NCI-H748 (cell line): ENCODE measurements around the gene PTPRH.
"Not testable (repeated sequence)": the region's sequence is repeated elsewhere in the genome, so short reads cannot be mapped to it uniquely, and the experiment has no call there.

Experiments used
- DNase-seq: peaks from one replicate; lab custom pipeline; 2025; ENCODE audit not compliant: unreplicated experiment; lab: John Stamatoyannopoulos, UW

PTPRH gene

DNA sequence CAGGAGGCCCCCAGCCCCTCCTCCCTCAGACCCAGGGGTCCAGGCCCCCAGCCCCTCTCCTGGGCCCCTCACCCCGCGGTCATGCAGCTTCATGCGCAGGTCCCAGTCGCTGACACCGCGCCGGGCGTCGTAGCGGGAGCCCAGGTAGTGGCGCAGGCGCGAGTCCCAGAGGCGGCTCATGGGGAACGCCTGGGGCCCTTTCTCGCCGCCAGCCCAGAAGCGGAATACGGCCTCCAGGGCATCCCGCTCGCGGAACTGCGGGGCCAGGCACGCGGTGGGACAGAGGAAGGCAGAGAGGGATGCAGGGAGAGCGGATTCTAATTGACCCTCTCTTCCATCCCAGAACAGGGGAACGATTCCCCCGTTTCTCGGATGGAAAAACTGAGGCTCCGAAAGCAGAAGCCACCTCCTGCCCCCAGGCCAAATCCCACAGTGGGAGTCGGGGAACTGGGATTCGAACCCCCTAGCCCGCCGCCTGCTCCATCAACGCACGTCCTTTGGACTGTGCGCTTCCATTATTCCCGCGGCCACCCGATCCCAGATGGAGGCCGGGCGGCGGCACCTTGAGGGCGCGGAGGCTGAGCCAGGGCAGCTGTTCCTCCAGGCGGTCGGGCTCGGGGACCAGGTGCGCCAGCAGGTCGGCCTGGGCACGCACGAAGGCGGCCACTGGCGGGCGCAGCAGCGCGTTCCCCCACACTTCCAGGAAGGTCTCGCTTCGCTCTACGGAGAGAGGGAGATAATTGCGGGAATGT, 47.6 kb downstream of the PTPRH start:
- no peak for DNase-seq

DNA sequence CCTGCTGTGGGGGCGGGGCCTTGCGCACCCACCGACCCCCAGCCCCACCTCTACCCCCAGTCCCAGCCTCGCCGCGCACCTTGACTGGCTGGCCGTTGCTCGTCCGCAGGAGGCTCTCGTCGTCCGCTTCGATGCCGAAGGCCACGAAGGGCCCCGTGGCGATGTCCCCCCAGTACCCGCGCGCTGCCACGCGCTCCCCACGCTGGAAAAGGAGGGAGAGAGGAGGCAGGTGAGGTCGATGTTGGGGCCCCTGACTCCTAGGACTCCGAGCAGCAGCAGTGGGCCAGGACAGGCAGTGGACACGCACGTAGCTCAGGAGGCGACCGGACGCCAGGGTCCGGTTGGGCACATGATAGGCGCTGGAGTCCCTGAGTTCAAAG, 48.3 kb downstream of the PTPRH start:
- DNase-seq: no peak

DNA sequence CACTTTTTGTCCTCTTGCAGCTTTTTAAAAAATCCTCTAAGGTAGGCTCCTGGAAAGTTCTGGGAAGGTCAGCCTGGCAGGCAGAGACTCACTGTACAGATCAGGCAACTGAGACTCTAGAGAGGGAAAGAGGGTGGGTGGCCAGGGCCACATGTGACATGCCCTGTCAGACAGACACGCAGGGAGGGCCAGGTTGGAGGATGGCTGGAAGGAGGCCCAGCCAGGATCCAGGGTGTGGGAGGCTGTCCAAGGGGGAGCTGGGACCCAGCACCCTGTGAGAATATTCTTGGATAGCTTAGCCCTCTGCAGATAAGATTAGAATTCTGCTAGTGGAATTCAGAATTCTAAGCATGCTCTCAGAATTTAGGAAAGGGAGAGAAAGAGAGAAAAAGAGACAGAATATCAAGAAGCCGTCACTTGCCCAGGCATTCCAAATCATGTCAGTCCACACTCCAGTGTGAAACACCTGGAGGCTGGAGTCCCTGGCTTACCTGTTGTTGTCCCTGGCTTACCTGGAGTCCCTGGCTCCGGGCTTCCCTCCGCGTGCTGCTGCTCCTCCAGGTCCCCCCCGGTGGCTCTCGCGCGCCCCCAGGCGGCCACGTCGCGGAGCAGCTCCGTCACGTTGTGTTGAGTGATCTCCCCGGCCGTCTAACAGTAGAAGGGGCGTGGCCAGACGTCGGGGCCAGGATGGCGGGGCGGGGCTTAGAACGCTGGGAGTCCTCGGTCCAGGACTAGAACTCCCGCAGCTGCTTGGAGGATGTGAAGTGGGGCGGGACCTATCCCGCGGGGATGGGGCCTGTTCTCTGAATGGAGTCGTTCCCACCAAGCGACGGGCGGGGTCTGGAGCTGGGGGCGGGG, 48.9 kb downstream of the PTPRH start:
- DNase-seq: peak; percentile 95

DNA sequence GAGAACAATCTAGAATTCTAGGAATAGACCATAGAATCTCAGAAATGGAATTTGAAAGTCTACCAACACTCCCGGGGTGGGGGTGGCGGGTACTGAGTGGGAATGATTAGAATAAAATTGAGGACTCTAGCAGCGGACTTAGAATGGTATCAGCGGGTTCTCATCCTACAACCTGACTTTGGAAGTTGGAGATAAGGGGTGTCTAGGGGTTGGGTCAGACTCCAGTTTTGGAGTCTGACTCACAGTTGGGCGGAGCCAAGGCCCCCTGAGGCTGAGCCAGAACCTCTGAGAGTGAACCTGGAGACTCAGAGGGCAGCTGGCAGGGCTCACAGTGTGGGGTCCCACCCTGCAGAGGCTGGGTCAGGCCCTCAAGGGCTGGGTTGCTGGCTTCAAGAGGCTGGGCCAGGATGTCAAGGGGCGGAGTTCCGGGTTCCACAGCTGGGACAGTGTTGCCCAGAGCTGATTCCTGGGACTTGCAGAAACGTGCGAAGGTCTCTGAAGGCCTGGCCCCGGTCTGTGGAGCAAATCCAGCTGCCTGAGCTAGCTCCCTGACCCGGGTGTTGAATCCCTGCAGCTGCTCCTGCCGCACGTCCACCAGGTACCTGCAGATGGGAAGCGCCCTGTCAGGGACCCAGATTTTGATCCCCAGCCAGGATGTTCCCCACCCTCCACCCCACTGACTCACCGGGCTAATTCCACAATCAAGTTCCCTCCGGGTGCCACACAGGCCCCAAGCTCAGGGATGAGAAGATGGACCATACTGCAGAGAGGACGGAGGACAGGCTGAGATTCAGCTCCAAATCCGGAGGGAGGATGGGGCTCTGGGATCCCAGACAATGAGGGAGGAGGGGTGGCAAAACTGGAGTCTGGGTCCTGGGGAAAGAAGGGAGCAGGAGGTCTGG, 50.2 kb downstream of the PTPRH start:
- DNase-seq: no peak

DNA sequence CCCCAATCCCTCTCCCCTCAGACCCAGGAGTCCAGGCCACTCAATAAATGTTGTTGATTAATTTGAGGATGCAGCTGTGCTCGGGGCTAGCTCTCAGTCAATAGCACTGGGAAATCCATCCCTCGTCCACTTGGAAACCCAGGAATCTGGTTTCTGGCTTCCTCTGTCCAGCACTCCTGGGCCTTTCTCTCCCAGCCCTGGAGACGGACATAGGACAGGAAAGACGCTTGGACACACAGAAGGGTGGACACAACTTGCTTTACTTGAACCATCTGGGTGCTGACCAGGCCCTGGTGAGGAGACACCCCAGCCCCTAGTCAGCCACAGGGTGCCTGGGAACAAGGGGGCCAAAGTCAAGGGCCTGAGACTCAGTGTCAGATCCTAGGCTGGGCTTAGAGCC, 50.9 kb downstream of the PTPRH start:
- no peak for DNase-seq

DNA sequence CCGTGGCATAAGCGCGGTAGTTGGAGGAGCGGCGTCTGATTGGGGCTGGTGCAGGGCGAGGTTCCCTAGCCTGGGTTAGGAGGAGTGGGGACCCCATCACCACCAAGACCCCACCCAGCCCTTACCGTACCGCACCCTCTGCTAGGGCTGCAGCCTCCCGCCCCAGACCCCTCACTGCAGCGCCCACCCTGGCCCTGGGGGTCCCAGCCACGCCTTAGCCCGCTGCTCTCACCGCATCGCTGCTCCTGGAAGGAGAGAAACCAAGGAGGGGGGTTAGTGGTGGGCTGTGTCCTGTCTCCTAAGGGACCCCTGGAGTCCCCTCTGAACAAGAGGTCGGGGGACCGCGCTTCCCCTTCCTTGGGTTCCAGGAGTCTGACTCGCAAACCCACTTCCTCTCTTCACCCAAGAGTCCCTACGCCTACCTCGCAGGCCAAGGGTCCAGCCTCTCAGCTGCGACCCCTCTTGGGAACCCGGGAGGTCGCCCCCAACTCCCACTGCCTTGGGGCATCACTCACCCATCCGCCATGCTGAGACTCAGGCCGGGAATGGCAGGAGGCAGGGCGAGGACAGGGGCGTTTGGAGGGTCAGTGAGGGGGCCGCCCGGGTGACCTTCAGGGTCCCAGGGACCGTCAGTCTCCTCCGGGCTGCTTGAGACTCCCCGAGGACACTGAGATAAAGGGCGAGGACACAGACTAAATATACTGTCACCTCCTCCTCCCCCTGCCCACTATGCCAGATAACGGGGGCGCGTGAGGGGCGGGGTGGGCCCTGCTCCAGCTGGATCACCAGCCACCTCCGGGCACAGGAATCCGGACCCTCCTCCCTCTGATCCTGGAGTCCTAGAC, 52.0 kb downstream of the PTPRH start, which contains the start of gene TNNI3:
TSS of gene TNNI3 (minus strand) at position 669 of the 845 bp plus-strand sequence. CDS start at position 526, 143 bp downstream.
- DNase-seq: no peak

DNA sequence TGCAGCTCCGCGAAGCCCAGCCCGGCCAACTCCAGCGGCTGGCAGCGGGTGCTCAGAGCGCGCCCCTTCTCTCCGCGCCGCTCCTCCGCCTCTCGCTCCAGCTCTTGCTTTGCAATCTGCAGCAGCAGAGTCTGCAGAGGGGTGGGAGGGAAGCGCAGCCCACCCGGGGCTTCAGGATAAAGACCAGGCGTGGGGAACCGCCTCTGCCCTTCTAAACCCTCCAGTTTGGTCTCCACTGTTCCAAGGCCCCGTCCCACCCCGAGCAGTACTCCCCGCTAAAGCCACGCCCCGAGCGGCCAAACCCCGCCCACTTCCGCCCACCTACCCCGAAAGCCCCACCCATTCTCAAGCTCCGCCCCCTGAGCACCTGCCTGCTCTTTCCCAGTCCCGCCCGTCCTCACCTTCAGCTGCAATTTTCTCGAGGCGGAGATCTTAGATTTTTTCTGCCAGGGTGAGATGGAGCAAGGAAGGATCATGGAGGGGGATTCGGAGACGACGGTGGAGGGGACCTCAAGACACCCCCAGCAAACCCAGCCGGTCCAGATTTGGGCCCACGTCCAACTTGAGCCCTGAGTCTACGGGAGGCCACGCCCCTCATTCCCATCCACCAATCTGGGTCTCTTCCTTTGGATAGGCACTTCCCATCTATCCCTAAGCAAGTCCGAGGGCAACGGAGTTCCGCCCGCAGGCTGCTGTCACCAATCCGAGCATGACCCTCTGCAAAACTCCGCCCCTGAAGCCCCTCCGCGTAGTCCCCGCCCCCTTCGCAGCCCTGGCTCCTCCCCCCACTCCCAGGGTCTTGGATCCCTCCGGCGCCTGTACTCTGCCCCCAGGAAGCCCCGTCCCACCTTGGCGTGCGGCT, 52.9 kb downstream of the PTPRH start:
- peak; percentile 99 for DNase-seq

DNA sequence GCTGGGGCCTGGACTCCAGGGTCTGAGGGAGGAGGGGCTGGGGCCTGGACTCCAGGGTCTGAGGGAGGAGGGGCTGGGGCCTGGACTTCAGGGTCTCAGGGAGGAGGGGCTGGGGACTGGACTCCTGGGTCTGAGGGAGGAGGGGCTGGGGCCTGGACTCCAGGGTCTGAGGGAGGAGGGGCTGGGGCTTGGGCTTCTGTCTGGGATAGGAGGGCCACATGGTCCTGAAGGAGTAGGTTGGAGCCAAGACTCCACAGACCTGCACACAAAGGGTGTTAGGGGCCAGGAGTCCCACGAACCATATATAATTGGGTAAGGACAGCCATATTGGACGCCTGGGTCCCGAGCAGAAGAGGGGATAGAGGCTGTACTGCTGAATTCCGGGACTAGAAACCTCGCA, 53.5 kb downstream of the PTPRH start:
- not testable (repeated sequence) for DNase-seq

DNA sequence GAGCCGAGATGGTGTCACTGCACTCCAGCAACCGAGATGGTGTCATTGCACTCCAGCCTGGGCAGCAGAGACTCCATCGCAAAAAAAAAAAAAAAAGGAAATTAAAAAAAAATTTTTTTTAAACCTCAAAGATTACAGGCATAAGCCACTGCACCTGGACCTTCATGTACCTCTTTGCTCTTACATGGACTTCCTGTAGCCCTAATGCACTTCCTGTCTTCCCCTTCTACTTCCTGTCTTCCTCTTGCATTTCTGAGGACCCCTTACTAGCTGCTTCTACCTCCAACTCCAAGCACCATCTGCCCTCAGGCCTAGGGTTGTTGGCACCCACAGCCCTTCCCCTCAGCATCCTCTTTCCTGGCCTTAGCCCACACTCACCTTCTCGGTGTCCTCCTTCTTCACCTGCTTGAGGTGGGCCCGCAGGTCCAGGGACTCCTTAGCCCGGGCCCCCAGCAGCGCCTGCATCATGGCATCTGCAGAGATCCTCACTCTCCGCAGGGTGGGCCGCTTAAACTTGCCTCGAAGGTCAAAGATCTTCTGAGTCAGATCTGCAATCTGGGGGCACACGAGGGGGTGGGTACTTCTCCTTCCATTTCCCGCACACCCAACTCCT, 55.5 kb downstream of the PTPRH start:
- no peak for DNase-seq

DNA sequence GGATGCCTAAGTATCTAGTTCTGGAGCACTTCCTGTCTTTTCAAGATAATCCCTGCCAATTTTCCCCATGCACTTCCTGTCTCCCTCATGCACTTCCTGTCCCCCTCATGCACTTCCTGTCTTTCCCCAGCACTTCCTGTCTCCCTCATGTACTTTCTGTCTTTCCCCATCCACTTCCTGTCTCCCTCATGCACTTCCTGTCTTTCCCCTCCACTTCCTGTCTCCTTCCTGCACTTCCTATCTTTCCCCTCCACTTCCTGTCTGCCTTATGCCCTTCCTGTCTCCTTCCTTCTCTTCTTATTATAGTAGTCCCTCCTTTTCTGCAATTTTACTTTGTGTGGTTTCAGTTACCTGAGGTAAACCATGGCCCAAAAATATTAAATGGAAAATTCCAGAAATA, 57.3 kb downstream of the PTPRH start:
- no peak for DNase-seq

DNA sequence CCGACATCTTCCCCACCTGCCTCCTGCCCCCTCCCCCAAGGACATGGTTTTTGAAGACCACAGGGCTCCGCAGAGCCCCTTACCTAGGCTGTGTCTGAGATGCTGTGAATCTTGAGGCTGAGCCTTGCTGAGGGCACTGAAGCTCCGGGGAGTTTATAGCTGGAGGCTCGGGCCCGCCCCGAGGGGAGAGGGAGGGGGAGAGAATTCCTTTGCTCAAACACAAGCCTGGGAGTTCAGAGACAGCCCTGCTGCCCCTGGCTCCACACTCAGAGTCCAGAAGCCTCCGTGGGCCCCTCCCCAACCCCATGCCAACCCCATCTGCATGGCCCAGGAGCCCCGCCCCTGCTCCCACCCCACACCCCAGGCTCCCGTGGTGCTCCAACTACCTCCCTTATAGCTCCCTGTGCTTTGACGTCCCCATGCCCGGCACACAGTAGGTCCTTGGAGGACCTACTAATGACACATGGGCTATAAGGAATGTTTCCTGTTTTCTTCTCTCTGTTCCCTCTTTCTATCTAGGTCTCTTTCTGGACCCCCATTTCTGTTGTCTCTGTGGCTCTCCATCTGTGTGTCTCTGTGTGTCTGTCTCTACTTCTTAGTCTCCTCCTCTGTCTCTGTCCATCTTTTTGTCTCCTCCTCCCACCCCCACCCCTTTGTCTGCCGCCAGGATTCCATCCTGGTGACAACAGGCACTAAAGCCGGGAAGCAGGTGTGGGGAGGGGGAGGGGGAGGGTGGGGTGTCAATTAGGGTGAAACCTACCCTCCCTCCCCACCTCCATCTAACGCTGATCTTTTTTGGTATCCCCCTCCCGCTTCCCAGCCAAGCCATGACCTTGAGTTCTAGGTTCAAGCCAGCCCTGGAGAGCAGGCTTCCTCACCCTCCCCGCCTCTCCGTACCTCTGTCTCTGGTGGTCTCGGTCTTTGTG, 60.0 kb downstream of the PTPRH start, which contains the start of gene TNNT1:
TSS of gene TNNT1 (minus strand) at position 129 of the 926 bp plus-strand sequence. CDS start 2,049 bp downstream, outside the sequence.
- no peak for DNase-seq

DNA sequence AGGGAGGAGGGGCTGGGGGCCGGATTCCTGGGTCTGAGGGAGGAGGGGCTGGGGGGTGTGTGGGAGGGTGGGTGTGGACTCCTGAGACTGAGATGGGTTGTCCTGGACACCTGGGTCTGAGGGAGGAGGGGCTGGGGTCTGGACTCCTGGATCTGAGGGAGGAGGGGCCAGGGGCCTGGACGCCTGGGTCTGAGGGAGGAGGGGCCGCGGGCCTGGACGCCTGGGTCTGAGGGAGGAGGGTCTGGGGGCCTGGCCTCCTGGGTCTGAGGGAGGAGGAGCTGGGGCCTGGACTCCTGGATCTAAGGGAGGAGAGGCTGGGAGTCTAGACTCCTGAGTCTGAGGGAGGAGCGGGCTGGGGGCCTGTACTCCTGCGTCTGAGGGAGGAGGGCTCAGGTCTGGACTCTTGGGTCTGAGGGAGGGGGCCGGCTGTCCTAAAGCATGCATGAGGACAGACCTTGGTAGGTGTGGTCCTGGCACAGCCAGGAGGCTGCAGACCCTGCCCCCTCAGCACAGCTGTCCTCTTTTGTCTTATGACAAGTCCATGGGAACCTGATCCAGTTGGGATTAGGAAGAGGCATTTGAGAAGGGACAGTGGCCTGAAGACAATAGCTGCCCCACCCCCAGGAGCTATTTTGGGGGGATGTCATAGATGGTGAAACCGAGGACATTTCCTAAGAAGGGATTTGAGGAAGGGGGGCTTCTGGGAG, 61.6 kb downstream of the PTPRH start:
- peak; percentile 30 for DNase-seq

DNA sequence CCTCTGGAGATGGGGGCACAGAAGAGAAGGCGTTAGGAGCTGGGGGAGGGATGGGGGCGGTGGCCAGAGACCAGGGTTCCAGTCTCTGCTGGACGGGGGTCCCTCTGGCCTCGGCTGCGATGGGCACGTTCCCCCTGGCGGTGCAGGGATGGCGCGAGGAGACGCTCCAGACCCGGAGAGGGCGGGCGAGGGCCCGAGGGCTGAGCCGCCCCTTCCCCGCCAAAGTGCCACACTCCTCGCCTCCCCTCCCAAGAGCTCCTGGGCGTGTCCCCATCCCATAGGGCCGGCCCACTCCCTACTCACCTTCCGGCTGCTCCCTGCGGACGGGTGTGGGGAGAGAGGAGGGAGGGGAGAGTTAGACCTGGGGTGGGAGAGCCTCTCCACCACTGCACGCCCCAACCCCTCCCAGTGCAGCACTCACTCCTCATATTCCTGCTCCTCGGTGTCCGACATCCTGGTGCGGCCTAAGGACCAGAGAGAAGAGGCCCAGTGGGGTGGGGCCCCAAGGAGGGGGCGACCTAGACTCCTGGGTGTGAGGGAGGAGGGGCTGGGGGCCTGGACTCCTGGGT, 62.5 kb downstream of the PTPRH start:
- peak; percentile 96 for DNase-seq

DNA sequence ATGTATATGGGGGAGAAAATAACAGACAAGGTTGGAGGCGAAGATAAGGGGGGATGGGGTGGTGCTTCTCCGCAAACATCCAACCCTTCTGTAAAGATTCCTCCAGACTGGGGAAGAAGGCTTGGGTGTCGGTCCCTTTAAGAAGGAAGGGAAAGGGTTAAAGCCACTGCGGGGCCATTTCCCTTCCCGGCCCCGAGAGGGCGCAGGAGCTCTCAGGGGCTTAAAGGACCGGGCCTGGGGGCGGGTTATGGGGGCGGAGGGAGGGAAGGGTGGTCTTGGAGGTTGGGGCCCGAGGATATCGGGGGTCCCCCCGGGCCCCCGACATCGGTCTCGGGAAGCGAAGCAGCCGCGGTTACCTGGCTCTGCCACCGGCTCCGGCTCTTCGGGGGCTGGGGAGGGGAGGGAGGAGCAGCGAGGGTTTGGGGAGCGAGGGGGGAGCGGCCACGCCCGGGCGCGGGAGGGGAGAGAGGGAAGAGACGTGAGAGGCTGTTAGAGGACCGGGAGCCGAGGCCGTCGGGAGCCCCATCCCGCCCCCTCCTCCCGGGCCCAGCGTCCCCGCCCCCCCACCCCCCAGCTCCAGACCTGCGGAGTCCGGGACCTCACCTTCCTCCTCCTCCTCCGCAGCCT, 63.1 kb downstream of the PTPRH start:
- DNase-seq: peak; percentile 84

DNA sequence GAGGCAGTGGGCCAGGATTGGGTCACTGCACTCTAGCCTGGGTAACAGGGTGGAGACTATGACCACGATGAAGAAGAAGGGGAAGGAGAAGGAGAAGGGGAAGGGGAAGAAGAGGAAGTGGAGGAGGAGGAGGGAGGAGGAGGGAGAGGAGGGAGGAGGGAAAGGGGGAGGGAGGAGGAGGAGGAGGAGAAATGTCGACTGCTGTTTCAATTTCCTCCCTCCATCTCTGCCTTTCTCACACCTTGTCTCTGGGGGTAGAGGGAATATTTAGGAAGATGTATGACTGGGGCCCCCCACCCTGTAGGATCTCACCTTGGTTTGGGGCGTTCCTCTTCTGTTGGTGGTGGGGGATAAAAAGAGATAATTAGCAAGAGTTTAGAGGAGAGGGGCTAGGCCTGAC, 64.1 kb downstream of the PTPRH start:
- no peak for DNase-seq

DNA sequence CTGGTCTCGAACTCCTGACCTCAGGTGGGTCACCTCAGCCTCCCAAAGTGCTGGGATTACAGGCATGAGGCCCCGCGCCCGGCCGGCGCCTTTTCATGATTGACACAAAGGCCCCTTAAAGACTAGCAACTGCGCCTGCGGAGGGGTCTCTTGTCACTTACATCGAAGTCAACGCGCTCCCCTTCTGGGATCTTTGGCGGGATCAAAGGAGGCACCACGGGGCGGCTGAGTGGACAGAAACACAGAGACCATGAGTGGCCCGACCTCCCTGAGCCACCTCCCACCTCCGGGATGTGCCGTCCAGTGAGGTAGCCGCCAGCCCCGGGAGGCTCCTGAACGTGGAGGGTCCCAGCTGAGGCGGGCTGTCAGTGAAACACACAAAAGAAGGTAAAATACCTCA, 67.6 kb downstream of the PTPRH start:
- DNase-seq: peak; percentile 36
